ENCODE measurements around the gene OR11H12.
"Not testable (repeated sequence)": the region's sequence is repeated elsewhere in the genome, so short reads cannot be mapped to it uniquely, and the experiment has no call there.

OR11H12 gene, protein sequence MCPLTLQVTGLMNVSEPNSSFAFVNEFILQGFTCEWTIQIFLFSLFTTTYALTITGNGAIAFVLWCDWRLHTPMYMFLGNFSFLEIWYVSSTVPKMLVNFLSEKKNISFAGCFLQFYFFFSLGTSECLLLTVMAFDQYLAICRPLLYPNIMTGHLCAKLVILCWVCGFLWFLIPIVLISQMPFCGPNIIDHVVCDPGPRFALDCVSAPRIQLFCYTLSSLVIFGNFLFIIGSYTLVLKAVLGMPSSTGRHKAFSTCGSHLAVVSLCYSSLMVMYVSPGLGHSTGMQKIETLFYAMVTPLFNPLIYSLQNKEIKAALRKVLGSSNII

GRCh38 chr14:18600817-18601216, at the start of gene OR11H12:
TSS of gene OR11H12 (plus strand) at chr14:18601117. CDS start at chr14:18601117, 0 bp downstream.
- not testable (repeated sequence) for FAIRE-seq

DNA sequence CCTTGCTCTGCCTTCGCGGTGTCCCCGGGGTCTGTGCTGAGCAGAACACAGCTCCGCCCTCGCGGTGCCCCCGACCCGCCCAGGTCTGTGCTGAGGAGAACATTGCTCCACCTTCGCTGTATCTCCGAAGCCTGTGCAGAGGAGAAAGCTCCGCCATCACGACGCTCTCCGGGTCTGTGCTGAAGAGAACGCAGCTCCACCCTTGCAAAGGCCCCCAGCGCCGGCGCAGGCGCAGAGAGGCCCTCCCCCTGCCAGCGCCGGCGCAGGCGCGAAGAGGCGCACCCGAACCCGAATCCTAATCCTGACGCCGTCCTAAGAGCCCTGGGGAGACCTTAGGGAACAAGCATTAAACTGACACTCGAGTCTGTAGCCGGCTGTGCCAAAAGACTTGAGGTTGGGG, 18.0 kb upstream of the OR11H12 start:
- FAIRE-seq: not testable (repeated sequence)

- FAIRE-seq: not testable (repeated sequence)
Observed at GRCh38 chr14:18626610-18627213, 25.8 kb downstream of the OR11H12 start.

DNA sequence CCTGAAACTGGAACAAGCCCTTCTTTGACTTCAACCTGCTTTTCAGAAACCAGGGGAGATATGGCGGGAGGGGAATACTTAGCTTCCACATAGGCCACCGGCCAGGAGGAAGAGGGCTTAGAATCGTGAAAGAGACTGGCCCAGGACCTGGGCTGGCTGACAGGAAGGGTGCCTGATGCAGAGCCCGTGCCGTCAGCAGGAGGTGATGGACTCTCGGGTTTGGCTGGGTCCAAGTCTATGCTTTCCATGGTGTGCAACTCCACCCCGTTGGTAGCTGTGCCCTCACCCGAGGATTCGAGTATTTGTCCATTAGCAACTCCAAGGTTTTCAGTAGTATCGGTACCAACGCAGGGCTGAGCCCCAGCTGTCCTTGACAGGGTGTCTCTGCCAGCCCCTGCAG, 35.1 kb downstream of the OR11H12 start:
- FAIRE-seq: not testable (repeated sequence)

- not testable (repeated sequence) for FAIRE-seq
Observed at GRCh38 chr14:18638032-18638431, 37.1 kb downstream of the OR11H12 start.

DNA sequence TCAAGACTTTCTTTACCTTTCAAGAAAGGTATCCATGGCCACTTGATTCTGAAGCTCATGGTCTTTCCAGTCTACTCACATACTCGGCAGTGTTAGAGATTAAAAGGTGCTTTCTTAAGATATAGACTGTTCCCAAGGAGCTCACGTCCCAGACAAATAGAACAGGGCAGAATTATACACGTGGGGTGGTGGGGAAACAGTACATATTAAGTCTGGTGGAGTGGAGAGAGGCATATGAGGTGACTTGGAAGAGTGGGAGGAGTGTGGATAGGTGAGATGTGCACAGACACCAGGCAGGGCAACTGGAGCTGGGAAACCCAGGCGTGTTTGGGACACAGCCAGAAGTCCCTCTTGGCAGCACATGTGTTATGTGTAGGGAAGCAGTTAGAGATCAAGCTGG, 37.9 kb downstream of the OR11H12 start:
- not testable (repeated sequence) for FAIRE-seq

DNA sequence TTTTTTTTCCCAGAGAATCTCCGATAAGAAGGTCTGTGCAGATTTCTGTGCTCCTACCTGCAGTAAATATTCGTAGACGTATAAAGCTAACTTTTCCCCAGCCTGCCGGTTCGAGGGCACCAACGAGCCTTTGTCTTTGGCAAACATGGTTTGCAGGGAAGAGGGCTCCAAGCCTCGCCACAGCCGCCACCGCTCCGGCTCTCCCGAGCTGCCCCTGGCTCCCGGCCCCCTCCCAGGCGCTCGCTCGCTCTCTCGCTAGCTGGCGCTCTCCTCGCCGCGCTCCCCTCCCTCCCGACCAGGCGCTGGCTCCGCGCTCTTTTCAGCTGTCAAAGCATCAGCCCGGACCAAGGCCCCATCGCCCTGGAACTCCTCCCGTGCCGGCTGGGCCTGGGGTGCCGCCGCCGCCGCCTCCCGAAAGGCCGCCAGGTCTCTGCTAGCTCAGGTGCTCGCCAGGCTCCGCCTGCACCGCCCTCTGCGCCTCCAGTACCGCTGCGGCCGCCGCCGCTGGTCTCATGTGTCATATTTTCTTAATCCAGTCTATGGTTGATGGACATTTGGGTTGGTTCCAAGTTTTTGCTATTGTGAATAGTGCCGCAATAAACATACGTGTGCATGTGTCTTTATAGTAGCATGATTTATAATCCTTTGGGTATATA, 45.3 kb downstream of the OR11H12 start:
- not testable (repeated sequence) for FAIRE-seq

Measured in colon (tissue), 2 donors.